ENCODE measurements around the gene RSPO3. TPM values are rescaled to one million over a fixed set of nuclear protein-coding genes. Genes with fewer than 3 reads are reported as not detected.
"Not testable (repeated sequence)": the region's sequence is repeated elsewhere in the genome, so short reads cannot be mapped to it uniquely, and the experiment has no call there.

Gene RSPO3
- total and polyA plus RNA-seq, 4 donors = 1.4 to 3.5 (median 1.6) TPM

- Histone ChIP-seq H3K27me3 (ENCODE audit: control insufficient read depth in 4 of 4, insufficient read depth in 4 of 4, low read length in 3 of 4) (no peaks in the 10 kb centered on the region), H3K4me1 (ENCODE audit: control insufficient read depth in 4 of 4, insufficient read depth in 4 of 4, low read length in 3 of 4) (no peaks in the 10 kb centered on the region), H3K4me3 (ENCODE audit: low read depth in 1 of 3, low read length in 3 of 3) (no peak overlapping the region), H3K9me3 (ENCODE audit: control insufficient read depth in 4 of 4, low read length in 3 of 4) (no peaks in the 10 kb centered on the region), H3K36me3 (ENCODE audit: control insufficient read depth in 4 of 4, insufficient read depth in 3 of 4, low read depth in 1 of 4, low read length in 3 of 4) (no peaks in the 10 kb centered on the region), H3K9ac (ENCODE audit: low read depth in 1 of 2, low read length in 2 of 2) (no peak overlapping the region), H3K27ac (ENCODE audit: low read depth in 1 of 2, low read length in 2 of 2) (no peak overlapping the region)
- no peak for DNase-seq (ENCODE audit: low spot score)
- WGBS = 73% methylated on average over 3 of the region's 3 CpGs
- TF ChIP-seq RXRA (IDR thresholded peaks at IDR 0.05) (no peak), FOXA2 (IDR thresholded peaks at IDR 0.05) (no peak), JUND (IDR thresholded peaks at IDR 0.05) (no peak), EGR1 (IDR thresholded peaks at IDR 0.05; ENCODE audit: low read depth in 2 of 2) (no peak), REST (IDR thresholded peaks at IDR 0.05) (no peak)
Measured at GRCh38 chr6:127092466-127092865, 26.0 kb upstream of the RSPO3 start.

- Histone ChIP-seq H3K9me3 (ENCODE audit: control insufficient read depth in 4 of 4, low read length in 3 of 4) (no peaks in the 10 kb centered on the region), H3K9ac (ENCODE audit: low read depth in 1 of 2, low read length in 2 of 2) (no peak overlapping the region), H3K27ac (ENCODE audit: low read depth in 1 of 2, low read length in 2 of 2) (no peak overlapping the region), H3K27me3 (ENCODE audit: control insufficient read depth in 4 of 4, insufficient read depth in 4 of 4, low read length in 3 of 4) (no peaks in the 10 kb centered on the region), H3K4me3 (ENCODE audit: low read depth in 1 of 3, low read length in 3 of 3) (no peak overlapping the region), H3K36me3 (ENCODE audit: control insufficient read depth in 4 of 4, insufficient read depth in 3 of 4, low read depth in 1 of 4, low read length in 3 of 4) (no peaks in the 10 kb centered on the region), H3K4me1 (ENCODE audit: control insufficient read depth in 4 of 4, insufficient read depth in 4 of 4, low read length in 3 of 4) (no peaks in the 10 kb centered on the region)
- WGBS = 72% methylated on average over 1 of the region's 1 CpG
- DNase-seq (ENCODE audit: low spot score) = no peak
- TF ChIP-seq FOXA1 (IDR thresholded peaks at IDR 0.05) (no peak), ZBTB33 (IDR thresholded peaks at IDR 0.05) (no peak), NR2F2 (IDR thresholded peaks at IDR 0.05) (no peak)
Measured at GRCh38 chr6:127094791-127095190, 23.7 kb upstream of the RSPO3 start.

GRCh38 chr6:127096167-127096566, 22.3 kb upstream of the RSPO3 start:
- Histone ChIP-seq H3K36me3 (ENCODE audit: control insufficient read depth in 4 of 4, insufficient read depth in 3 of 4, low read depth in 1 of 4, low read length in 3 of 4) (no peaks in the 10 kb centered on the region), H3K4me3 (ENCODE audit: low read depth in 1 of 3, low read length in 3 of 3) (no peak overlapping the region), H3K9ac (ENCODE audit: low read depth in 1 of 2, low read length in 2 of 2) (no peak overlapping the region), H3K27ac (ENCODE audit: low read depth in 1 of 2, low read length in 2 of 2) (no peak overlapping the region), H3K27me3 (ENCODE audit: control insufficient read depth in 4 of 4, insufficient read depth in 4 of 4, low read length in 3 of 4) (no peaks in the 10 kb centered on the region), H3K4me1 (ENCODE audit: control insufficient read depth in 4 of 4, insufficient read depth in 4 of 4, low read length in 3 of 4) (no peaks in the 10 kb centered on the region), H3K9me3 (ENCODE audit: control insufficient read depth in 4 of 4, low read length in 3 of 4) (no peaks in the 10 kb centered on the region)
- DNase-seq (ENCODE audit: low spot score) = no peak
- TF ChIP-seq HNF4G (IDR thresholded peaks at IDR 0.05) (no peak), NR2F2 (IDR thresholded peaks at IDR 0.05) (no peak), REST (IDR thresholded peaks at IDR 0.05) (no peak), JUND (IDR thresholded peaks at IDR 0.05) (no peak)
- whole genome bisulfite sequencing = 64% methylated on average over 5 of the region's 5 CpGs

- H3K4me3 ChIP-seq (ENCODE audit: low read depth in 1 of 3, low read length in 3 of 3); DNase-seq (ENCODE audit: low spot score); H3K4me1 ChIP-seq (ENCODE audit: control insufficient read depth in 4 of 4, insufficient read depth in 4 of 4, low read length in 3 of 4); H3K9me3 ChIP-seq (ENCODE audit: control insufficient read depth in 4 of 4, low read length in 3 of 4); H3K27me3 ChIP-seq (ENCODE audit: control insufficient read depth in 4 of 4, insufficient read depth in 4 of 4, low read length in 3 of 4); H3K36me3 ChIP-seq (ENCODE audit: control insufficient read depth in 4 of 4, insufficient read depth in 3 of 4, low read depth in 1 of 4, low read length in 3 of 4); H3K9ac ChIP-seq (ENCODE audit: low read depth in 1 of 2, low read length in 2 of 2); H3K27ac ChIP-seq (ENCODE audit: low read depth in 1 of 2, low read length in 2 of 2): not testable (repeated sequence)
- WGBS = 60% methylated on average over 5 of the region's 5 CpGs
Measured at GRCh38 chr6:127097442-127097841, 21.0 kb upstream of the RSPO3 start.
